Measurements from ENCODE around the gene NRXN2. TPM values are rescaled to one million over a fixed set of nuclear protein-coding genes. Genes with fewer than 3 reads are reported as not detected.

The NRXN2 gene
- total and polyA plus RNA-seq, 2 of the 13 experiments (the other 11 are each of a cell fraction or from before 2014, with no cell fraction given): not detected

DNA sequence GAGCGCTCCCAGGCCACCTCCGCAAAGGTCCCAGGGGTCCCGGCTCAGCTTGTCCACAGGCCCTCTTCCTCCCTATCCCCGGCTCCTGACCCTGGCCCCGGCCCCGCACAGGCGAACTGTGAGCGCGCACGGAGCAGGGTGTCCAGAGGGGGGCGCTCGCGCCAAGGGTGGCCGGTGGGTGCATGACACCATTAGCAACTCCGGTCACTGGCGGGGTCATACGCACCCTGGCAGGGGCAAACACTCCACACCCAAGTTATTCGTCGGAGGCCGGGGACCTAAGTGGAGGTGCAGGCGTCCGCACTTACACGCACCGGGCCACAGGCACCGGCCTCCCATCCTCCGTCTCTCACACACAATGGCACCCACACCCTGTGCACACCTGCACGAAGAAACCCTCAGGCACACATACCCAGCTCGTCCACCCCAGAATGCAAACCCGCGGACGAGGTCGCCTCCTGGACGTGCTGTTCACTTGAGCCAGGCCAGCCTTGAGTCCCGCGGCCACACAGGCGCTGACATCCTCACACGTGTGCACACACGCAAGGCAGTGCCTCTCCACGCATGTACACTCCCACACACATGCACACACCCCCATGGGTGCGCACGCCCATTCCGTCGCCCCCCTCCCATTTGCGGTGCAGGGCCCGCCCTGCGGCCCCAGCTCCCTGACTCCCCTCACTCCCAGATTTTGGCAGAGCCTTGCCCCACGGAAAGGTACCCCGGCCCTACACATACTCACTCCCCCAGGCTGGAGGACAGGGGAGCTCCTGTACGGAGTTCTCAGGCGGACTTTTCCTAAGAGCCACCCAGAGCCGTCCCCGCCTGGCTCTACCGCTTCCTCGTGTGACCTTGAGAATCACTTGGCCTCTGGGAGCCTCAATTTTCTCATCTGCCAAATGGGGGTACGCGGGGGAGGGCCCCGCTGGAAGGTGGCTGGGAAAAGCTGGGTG, 20.9 kb upstream of the NRXN2 start, which contains the start of gene RASGRP2 (continued):
- TF ChIP-seq, protein P1, sequence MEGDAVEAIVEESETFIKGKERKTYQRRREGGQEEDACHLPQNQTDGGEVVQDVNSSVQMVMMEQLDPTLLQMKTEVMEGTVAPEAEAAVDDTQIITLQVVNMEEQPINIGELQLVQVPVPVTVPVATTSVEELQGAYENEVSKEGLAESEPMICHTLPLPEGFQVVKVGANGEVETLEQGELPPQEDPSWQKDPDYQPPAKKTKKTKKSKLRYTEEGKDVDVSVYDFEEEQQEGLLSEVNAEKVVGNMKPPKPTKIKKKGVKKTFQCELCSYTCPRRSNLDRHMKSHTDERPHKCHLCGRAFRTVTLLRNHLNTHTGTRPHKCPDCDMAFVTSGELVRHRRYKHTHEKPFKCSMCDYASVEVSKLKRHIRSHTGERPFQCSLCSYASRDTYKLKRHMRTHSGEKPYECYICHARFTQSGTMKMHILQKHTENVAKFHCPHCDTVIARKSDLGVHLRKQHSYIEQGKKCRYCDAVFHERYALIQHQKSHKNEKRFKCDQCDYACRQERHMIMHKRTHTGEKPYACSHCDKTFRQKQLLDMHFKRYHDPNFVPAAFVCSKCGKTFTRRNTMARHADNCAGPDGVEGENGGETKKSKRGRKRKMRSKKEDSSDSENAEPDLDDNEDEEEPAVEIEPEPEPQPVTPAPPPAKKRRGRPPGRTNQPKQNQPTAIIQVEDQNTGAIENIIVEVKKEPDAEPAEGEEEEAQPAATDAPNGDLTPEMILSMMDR (CRISPR knock-in tag; IDR thresholded peaks at IDR 0.05): peak; percentile 78
- peak; percentile 65; the same call in 1 of the 2 replicates for TF ChIP-seq ADNP (CRISPR knock-in tag; IDR thresholded peaks at IDR 0.05)

GRCh38 chr11:64742889-64743590, 20.0 kb upstream of the NRXN2 start:
- no peak for DNase-seq (ENCODE audit: low spot score)
- TF ChIP-seq EEA1 (CRISPR knock-in tag; IDR thresholded peaks at IDR 0.05; ENCODE audit: borderline replicate concordance): no peak
- TF ChIP-seq ZNF577 (CRISPR knock-in tag; IDR thresholded peaks at IDR 0.05; ENCODE audit: borderline replicate concordance, low read depth): no peak
- no peak for TF ChIP-seq ZNF674 (CRISPR knock-in tag; IDR thresholded peaks at IDR 0.05; ENCODE audit: low read depth)
- TF ChIP-seq REL (CRISPR knock-in tag; conservative IDR thresholded peaks at IDR 0.05): no peak
- peak; percentile 33 for TF ChIP-seq ZNF768 (CRISPR knock-in tag; IDR thresholded peaks at IDR 0.05)
- no peak for TF ChIP-seq ZNF780A (CRISPR knock-in tag; IDR thresholded peaks at IDR 0.05)
- 0 out of 2 replicates have a peak, but pooled peaks have one; percentile 25 for TF ChIP-seq SP5 (CRISPR knock-in tag; IDR thresholded peaks at IDR 0.05; ENCODE audit: borderline replicate concordance, low read depth)
- TF ChIP-seq PPARG (CRISPR knock-in tag; conservative IDR thresholded peaks at IDR 0.05): no peak
- TF ChIP-seq ZNF383 (CRISPR knock-in tag; IDR thresholded peaks at IDR 0.05; ENCODE audit: borderline replicate concordance): no peak
- no peak for TF ChIP-seq ARID2 (CRISPR knock-in tag; IDR thresholded peaks at IDR 0.05; ENCODE audit: borderline replicate concordance)
- no peak for TF ChIP-seq NFKB2 (CRISPR knock-in tag; IDR thresholded peaks at IDR 0.05; ENCODE audit: borderline replicate concordance)
- no peak for TF ChIP-seq ZNF335 (CRISPR knock-in tag; IDR thresholded peaks at IDR 0.05)
- peak; percentile 28 for TF ChIP-seq HNRNPLL (IDR thresholded peaks at IDR 0.05; ENCODE audit: low read depth, low read length, poor library complexity, severe bottlenecking)
- TF ChIP-seq GTF3A (CRISPR knock-in tag; conservative IDR thresholded peaks at IDR 0.05): no peak
- TF ChIP-seq, protein P2, sequence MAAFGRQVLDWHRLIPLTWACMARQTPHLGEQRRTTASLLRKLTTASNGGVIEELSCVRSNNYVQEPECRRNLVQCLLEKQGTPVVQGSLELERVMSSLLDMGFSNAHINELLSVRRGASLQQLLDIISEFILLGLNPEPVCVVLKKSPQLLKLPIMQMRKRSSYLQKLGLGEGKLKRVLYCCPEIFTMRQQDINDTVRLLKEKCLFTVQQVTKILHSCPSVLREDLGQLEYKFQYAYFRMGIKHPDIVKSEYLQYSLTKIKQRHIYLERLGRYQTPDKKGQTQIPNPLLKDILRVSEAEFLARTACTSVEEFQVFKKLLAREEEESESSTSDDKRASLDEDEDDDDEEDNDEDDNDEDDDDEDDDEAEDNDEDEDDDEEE (CRISPR knock-in tag; IDR thresholded peaks at IDR 0.05): no peak

More at GRCh38 chr11:64742889-64743590, 20.0 kb upstream of the NRXN2 start:
- POLR2A ChIA-PET: no interaction called here
- intact Hi-C loops (cut with micrococcal nuclease; ENCODE audit: unreplicated experiment): no loop called here
- peaks cover 14 to 79% of the 10 kb centered on the region in 2 experiments for H3K27me3 ChIP-seq (ENCODE audit: control insufficient read depth in 1 of 2, insufficient read depth in 2 of 2, low read length in 2 of 2)
- H3K9ac ChIP-seq (ENCODE audit: insufficient read depth, low read depth, low read length): no peak overlapping the region
- BruUV-seq (replicated peaks): no TSS peak
- 0 out of 2 replicates have a peak, but pooled peaks cover 3% of the 10 kb centered on the region for H4K20me1 ChIP-seq (ENCODE audit: insufficient read depth, low read length)
- peak; percentile 74 for ATAC-seq
- CTCF ChIA-PET (ENCODE audit: low intra/inter-chr PET ratio, low total read pairs): interaction anchor here (2.8 kb wide), 1 partner anchor 55 kb away, joined by 23 read pairs; no protein-coding TSS in a partner anchor
- H3K9me3 ChIP-seq (ENCODE audit: low read length): no peaks in the 10 kb centered on the region
- H3K27ac ChIP-seq (ENCODE audit: extremely low read length, insufficient read depth, low read length): no peak overlapping the region
- H3K4me2 ChIP-seq (ENCODE audit: low read depth, low read length): peak overlapping the region; percentile 82
- no peak overlapping the region for H2AFZ ChIP-seq (ENCODE audit: low read length)
- H3K79me2 ChIP-seq (ENCODE audit: insufficient read depth, low read length): no peaks in the 10 kb centered on the region
- no peak for FAIRE-seq
- H3K36me3 ChIP-seq (replicated peaks in 1 of 2; ENCODE audit: control insufficient read depth in 1 of 2, insufficient read depth in 2 of 2, low read length in 2 of 2): no peaks in the 10 kb centered on the region
- H3K4me3 ChIP-seq (replicated peaks in 1 of 3; ENCODE audit: insufficient read depth in 1 of 3, low read depth in 2 of 3, low read length in 3 of 3): peak overlapping the region; percentile 43 to 74 (median 59)
- WGBS (ENCODE audit: low lambda C conversion rate): 3% methylated on average over 11 of the region's 58 CpGs
- in situ Hi-C loops (cut with HindIII; ENCODE audit: extremely low pct_ligation_motif_present, low pct_unique_long_range_greater_than_20kb): no loop called here
- peaks cover 36% of the 10 kb centered on the region for H3K4me1 ChIP-seq (ENCODE audit: insufficient read depth, low read length)
